Measurements from ENCODE around the gene MDH1B. TPM values are rescaled to one million over a fixed set of nuclear protein-coding genes. Genes with fewer than 3 reads are reported as not detected.
"Not testable (repeated sequence)": the region's sequence is repeated elsewhere in the genome, so short reads cannot be mapped to it uniquely, and the experiment has no call there.

MDH1B gene
- 0.68 TPM for total RNA-seq
- long read RNA-seq, partial matches to known transcripts: 1 of 1 reads
- long read RNA-seq, other reads (novel, unspliced or antisense): 0 of 1 reads

DNA sequence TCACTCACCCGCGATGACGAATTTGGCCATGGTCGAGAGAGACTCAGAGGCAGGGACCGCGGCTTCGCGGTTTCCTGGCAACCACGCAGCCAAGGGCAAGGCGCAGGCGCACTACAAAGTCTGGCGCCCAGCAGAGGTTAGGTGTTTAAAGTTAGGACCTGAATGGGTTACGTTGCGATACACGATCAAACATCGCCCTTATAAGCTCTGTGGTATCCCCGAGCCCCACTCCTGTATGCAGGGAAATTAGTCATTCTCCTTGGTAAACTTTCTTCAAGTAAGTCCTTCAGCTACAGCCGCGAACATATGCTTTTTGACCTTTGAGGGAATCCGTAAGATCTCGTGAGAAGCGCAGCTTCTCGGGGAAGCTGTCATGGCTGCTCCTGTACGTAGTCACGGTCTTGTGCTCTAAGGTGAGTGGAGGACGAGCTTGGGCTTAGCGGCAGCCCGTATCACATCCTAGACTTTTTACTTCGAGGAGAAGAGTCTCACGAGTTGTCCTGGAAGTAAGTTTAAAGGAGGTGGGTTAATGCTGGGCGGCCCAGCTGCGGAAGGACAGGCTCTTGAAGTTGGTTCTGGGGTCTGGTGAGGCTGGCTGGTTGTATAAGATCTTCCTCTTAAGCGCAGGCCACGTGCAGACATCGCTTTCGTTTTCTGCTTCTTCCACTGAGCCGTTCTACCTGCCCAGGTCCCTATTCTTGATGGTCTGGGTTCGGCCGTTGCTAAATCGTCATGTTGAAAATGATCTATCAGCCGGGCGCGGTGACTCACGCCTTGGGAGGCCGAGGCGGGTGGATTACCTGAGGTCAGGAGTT is at the start of gene MDH1B, which contains the start of gene FASTKD2:
TSS of gene MDH1B (minus strand) at position 87 of the 815 bp plus-strand sequence. CDS start at position 30, 57 bp downstream.
TSS of gene FASTKD2 (plus strand) at position 365 of the 815 bp plus-strand sequence. CDS start 1,088 bp downstream, outside the sequence.
- intact Hi-C loops (cut with DNase I): no loop called here
- ATAC-seq (peak; percentile 97), DNase-seq (ENCODE audit: missing footprints) (peak; percentile 93)

DNA sequence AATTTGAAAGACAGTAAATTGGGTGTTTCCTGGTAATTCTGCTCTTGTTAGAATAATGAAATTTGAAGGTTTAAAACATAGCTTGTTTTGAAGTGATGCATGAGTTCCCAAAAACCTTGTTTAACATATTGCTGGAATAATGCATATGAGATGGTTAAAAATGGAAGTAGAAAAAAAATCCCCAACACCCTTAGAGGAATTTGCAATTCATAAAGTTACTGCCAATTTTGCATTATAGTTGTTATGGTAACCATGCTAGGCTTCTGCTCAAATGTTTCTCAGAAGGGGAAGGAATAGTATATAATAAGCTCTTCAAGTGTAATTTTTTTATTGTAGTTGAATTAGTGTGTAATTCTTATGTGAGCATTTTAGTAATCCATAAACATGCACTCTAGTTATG is 49.4 kb upstream of the MDH1B start:
- intact Hi-C loops (cut with DNase I): no loop called here
- ATAC-seq: no peak
- no peak for DNase-seq (ENCODE audit: missing footprints)

DNA sequence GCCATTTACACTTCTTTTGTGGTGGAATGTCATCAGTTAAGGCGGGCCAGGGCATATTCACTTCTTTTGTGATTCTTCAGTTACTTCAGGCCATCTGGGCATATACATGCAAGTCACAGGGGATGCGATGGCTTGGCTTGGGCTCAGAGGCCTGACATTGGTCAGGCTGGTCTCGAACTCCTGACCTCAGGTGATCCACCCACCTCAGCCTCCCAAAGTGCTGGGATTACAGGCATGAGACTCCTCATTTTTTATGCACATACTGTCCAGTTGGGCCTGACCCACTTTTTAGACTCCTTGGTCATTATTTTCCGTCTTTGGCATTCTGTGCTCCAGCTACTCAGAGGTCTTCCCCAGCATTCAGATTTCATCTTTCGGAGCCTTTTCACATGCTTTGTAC is 47.3 kb upstream of the MDH1B start:
- DNase-seq (ENCODE audit: missing footprints); intact Hi-C loops (cut with DNase I); ATAC-seq: not testable (repeated sequence)

DNA sequence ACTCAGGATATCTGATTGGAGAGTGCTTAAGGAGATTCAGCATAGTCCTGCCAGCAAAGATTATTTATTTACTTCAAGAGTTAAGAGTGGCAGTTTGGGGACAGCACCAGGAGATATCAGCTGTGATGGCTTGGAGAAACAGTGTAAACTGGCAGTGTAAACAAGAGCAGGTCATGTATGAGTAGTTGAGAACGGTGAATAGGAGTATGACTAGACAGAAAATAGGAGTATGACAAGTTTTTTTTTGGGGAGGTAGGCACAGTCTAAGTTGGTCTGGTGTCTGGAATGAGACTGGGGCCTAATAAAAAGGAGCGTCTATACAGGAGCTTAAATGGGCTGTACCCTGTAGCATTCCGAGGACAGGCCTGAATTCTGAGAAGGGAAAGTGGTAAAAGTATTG is 42.5 kb upstream of the MDH1B start:
- not testable (repeated sequence) for DNase-seq (ENCODE audit: missing footprints)
- intact Hi-C loops (cut with DNase I): loop anchor here (10.0 kb wide), 1 partner anchor 357 kb away; the partner anchor contains the start of gene KLF7

DNA sequence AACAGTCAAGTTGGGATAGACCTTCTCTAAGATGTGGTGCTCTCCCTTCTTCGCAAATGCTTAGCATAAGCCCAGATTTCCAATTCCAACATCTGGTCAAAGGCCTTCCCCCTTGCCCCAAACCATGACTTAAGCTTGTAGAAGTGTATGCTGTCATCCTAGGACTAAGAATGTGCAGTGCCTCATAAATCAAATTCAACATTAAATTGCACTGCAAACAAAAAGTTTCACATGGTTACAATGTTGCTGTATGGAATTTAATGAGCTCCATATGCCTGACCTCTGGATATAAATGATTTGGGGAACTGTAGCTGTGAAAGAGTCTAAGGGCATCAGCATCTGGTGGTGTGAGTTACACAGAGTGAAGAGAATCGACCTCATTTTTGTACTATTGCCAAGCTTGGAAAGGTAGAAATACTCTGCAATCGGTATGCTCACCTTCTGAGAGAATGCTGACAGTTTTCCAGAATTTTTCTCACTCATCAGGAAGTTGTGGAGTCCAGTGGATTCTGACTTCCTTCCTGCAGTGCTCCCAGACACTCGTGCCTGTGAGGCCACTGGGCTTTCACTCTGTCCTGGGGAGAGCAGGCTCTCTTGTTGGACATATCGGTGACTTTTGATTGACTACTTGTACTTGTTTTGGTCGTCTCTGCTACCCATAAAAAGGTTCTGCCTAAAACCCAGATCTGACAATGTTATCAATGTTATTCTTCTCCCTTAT is 40.9 kb upstream of the MDH1B start:
- intact Hi-C loops (cut with DNase I): loop anchor here (10.0 kb wide), 1 partner anchor 359 kb away; the partner anchor contains the start of gene KLF7
- no peak for ATAC-seq

More for the DNA sequence above, 42.5 kb upstream of the MDH1B start:
- ATAC-seq: not testable (repeated sequence)

GRCh38 chr2:206804326-206804725 is 39.2 kb upstream of the MDH1B start:
- DNase-seq (ENCODE audit: missing footprints) (no peak), ATAC-seq (no peak)
- intact Hi-C loops (cut with DNase I): loop anchor here (5.0 to 10.0 kb wide), 2 partner anchors 53 to 360 kb away; partner anchors contain the start of gene KLF7

More for the DNA sequence above, 40.9 kb upstream of the MDH1B start:
- DNase-seq (ENCODE audit: missing footprints): no peak

DNA sequence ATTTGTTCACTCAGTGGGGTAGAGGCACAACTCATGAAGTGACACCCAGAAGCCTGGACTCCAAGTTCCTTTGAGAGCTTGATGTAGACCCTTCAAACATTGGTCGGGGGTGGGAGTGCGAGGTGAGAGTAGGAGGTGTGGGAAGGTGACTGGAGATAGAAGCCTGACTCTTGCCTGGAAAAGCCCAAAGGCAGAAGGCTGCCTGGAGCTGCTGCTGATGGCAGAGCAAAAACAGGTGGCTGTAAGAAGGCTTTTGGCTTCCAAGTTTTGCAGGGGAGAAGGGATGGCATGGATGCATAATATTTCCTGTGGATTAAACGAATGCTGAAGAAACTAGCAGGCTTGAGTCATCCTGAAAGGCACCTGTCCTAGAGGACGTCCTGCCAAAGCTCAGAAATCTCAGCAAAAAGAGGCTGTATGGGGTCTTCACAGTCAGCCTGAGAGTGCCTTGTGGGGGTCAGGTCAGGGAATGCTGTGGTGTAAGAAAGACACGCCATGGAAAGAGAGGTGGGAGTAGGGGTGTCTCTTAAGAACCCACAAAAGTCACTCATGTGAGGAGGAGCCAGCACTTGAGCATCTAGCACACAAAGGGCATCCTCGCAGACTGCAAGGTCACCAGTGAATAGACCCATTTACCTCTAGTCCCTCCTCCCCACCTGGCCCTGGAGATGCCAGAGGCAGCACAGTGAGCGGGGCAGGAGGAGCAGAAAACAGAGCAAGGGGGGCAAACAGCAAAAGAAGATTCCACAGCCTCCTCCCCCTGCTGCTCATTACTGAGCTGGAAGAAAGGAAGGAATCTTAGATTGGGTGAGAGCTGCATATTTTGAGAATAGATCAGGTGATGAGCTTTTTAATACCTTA is 37.8 kb upstream of the MDH1B start:
- ATAC-seq (no peak), DNase-seq (ENCODE audit: missing footprints) (no peak)
- intact Hi-C loops (cut with DNase I): loop anchor here (5.0 to 10.0 kb wide), 2 partner anchors 54 to 362 kb away; partner anchors contain the start of gene KLF7

GRCh38 chr2:206801418-206802189 is 36.5 kb upstream of the MDH1B start:
- no peak for DNase-seq (ENCODE audit: missing footprints)
- ATAC-seq: no peak
- intact Hi-C loops (cut with DNase I): loop anchor here (2.0 to 10.0 kb wide), 3 partner anchors 56 to 363 kb away; partner anchors contain the start of gene KLF7

- intact Hi-C loops (cut with DNase I): loop anchor here (1.0 to 10.0 kb wide), 5 partner anchors 57 to 675 kb away; partner anchors contain the start of gene KLF7
- ATAC-seq: peak; percentile 70
- DNase-seq (ENCODE audit: missing footprints): peak; percentile 51
These were observed 35.6 kb upstream of the MDH1B start for GRCh38 chr2:206800506-206801417.

DNA sequence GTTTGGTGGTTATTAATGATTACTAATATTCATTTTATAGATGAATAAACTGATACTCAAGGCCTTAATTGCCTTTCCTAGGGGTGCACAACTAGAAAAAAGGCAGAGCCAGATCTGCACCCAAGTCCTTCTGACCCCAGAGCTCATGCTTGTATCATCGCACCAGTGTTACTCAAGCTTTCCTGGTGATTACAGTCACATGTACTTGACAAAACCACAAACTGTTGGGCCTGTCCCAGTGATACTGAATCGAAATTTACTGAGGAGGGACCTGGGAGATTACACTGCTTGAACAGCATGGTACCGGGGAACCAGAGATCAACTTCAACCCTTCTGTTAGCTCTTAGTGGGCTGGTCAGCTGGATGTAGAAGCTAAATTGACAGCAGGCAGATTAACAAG is 34.0 kb upstream of the MDH1B start:
- ATAC-seq (peak; percentile 25), DNase-seq (ENCODE audit: missing footprints) (no peak)
- intact Hi-C loops (cut with DNase I): no loop called here

GRCh38 chr2:206798000-206798399 is 32.9 kb upstream of the MDH1B start:
- DNase-seq (ENCODE audit: missing footprints) (no peak), ATAC-seq (no peak)
- intact Hi-C loops (cut with DNase I): no loop called here

GRCh38 chr2:206797376-206797775 is 32.2 kb upstream of the MDH1B start:
- intact Hi-C loops (cut with DNase I): no loop called here
- DNase-seq (ENCODE audit: missing footprints): no peak
- ATAC-seq: peak; percentile 25

DNA sequence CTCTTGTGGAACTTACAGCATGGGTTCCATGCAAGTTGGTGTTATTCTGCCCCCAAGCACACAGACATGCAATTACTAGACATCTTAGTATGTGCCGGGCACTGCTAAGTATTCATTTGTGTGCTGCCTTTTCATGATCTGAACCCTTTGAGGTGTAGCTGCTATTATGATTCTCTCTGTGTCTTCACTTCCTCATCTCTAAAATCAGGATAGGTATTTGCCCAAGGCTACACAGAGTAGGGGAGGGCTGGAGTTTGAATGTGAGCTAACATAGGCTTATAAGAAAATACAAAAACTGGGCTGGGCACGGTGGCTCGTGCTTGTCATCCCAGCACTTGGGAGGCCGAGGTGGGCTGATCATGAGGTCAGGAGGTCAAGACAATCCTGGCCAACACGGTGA is 27.5 kb upstream of the MDH1B start:
- intact Hi-C loops (cut with DNase I): no loop called here
- ATAC-seq (no peak), DNase-seq (ENCODE audit: missing footprints) (no peak)

DNA sequence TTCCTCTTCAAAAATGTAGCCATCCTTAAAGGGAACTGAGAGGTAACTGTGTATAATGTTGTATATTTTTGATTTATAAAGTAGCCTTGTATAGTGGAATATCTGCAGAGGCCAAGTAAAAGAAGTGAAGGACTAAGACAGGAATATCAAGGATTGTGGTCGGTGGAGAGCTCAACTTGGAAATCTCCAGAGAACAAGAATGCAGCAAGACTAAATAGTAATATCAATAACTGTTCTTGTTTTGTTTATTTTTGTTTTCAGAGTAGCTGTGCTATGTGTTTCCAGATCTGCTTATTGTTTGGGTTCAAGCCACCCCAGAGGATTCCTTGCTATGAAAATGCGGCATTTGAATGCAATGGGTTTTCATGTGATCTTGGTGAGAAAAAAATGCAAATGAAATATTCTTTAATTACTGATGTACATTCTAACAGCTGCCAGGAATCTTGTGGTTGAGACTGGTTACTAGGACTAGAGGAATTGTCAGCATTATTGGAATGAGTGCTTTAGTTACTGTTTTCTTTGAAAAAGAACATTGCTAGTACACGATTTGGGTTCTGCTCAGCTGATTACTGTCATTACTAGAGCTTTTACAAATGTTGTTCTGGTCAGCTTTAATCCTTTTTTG is 25.3 kb upstream of the MDH1B start:
- ATAC-seq (no peak), DNase-seq (ENCODE audit: missing footprints) (no peak)
- intact Hi-C loops (cut with DNase I): no loop called here

- intact Hi-C loops (cut with DNase I): loop anchor here (5.0 kb wide), 1 partner anchor 92 kb away; no protein-coding TSS in a partner anchor
- ATAC-seq: no peak
- no peak for DNase-seq (ENCODE audit: missing footprints)
These were observed 19.6 kb upstream of the MDH1B start for GRCh38 chr2:206784559-206785353.
